CD4-positive, alpha-beta T cell treated with Interleukin-15 for 4 hours (primary cell): ENCODE results near the gene HGF.
"Not testable (repeated sequence)": the region's sequence is repeated elsewhere in the genome, so short reads cannot be mapped to it uniquely, and the experiment has no call there.

Source experiments
- DNase-seq: peaks from one replicate; pipeline ENCODE4 v3.0.0-alpha.2; 2020; ENCODE audit warnings: low spot score

Gene HGF

DNA sequence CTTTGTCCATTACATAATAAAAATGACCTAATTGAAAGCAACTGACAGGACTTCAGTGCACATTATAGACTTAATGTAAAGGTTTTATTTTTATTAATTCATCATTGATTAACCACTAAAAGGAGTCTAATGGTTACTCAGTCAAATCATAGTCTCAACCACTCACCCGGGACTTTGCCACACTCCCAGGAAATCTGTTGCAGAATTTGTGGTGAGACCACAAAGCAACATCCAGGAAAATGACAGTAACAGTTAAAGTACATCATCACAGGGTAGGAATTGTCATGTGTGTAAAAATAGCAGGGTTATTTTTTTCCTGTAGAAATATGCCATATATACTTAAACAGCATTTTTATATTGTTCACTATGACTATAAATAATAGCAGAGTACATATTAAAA lies 6.3 kb upstream of the HGF start:
- DNase-seq = no peak

DNA sequence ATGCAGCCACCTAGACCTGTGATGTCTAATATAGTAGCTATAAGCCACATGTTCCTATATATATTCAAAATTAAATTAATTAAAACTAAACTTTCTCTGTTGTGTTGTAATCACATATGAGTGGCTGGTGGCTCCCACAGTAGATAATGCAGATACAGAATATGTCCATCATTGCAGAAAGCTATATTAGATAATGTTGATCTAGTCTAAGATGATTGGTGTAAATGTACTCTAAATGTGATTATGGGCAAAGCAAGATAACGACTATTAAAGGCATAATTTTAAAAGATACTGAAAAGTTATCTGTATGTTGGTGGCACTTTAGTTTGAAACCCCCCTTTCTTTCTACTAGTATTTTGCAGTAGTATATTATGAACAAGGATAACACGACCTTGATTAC lies 5.7 kb upstream of the HGF start:
- DNase-seq = no peak

DNA sequence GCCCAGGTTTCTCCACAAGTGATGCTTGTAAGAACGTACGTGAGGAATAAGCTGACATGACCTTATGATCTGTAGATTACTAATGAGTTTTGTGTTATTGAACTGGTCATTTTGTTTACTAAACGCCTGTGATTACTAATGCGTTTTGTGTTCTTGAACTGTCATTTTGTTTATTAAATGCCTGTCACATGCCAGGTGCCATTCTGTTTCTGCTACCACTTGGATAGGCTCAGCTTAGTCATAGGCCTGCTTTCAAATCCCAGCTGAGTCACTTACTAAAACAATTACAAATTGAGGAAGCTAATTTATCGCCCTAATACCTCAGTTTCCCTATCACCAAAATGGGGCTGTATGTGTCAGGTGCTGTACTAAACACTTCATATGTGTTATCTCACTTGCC lies 4.7 kb upstream of the HGF start:
- no peak for DNase-seq

DNA sequence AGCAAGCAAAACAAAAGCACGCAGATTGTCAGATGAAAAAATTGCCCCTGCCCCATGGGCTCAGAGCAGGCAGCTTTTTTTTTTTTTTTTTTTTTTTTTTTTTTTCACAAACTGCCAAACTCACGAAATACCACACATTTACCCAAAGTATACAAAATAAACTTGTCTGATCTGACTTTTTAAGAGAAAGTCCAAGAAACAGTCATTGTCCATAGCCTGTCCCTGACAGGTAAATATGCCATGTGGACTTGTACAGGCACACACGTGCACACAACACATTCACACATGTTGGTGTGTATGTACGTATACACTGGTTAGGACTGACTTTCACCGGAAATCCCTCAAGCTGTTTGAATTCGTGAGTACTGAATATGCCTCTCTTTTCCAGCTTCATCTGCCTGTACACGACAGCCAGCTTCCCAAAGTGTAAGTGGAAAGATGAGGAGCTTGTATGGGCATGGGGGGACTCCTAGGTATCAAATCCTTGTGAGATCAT lies 929 bp upstream of the HGF start:
- DNase-seq = no peak

DNA sequence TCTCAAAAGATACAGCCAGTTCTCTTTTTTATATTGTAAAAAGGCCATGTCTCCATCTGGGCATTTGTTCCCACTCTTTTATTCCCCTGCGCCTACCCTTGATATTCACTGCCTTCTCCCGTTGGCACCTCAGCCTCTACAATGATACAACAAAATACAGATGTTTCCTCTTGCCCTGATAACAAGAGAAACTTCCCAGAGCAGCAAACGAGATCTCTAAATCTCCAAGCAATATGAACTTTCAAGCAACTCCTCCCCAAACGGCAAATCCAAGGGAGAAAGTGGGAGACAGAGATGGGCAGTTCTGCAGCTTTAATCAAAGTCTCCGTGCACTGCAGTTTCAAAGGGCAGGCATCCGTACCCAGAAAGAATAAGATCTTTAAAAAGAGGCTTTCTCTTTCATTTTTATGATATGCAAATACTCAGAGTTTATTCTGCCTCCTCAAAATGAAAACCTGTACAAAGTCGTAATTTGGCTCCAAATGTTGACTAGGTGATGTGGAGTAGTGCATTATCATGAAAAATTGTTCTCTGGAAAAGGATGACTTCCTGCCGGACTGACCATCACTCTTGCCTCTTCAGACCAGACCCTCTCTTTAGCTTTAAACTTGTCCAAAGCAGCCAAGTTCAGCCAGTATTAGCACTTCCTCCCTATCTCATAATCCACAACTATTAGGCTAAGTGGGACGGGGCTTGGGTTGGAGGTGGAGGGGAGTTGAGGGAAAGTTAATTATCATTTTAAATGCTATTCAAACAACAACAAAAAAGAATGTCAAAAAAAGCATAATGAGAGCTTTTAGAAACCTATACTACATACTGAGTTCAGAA lies 682 bp downstream of the HGF start:
- no peak for DNase-seq

DNA sequence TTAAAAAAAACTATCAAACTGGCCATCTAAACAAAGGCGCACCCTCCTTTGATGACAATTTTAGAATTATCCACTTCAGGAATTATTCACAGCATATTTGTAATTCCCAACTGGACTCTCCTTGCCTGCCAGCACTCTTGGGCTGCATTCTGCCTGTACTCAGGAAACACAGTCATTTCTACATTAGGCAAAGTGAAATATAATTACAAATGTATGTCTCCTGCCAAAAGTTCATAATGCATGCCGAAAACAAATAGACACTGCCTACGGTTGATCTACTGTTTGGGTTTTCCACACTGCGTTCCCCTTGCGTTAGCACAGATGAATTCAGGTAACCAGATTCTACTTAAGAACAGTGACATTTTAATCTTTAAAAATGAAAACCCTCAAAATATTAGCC lies 1.9 kb downstream of the HGF start:
- no peak for DNase-seq

DNA sequence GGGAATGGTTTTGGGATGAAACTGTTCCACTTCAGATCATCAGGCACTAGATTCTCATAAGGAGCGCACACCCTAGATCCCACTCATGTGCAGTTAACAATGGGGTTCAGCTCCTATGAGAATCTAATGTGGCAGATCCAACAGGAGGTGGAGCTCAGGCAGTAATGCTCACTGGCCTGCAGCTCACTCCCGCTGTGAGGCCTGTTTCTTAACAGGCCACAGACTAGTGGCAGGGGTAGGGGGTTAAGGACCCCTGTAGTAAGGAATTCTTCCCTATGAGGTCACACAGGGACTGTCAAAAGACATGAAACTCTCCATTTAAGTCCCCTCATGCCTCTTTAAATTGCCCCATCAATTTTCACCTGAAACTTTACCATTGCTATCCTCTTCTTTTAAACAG lies 8.0 kb downstream of the HGF start:
- DNase-seq = no peak

DNA sequence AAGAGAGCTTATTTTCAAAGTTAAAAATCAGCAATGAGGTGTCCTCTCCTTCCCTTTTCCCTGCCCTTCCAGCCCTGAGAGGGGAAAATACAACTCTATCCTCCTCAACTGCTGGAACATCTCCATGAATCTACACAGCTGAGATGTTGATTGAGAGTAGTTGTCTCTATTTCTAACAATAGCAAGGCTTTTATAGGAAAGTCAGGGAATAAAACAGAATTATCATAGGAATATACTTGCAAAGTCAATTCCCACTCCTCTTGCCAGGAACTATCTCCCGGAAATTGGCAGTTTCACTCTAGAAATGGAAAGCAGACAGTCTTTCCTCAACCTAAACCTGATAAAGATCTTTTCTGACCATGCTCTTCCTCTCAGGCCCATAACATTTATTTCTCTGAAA lies 8.8 kb downstream of the HGF start:
- DNase-seq = no peak

DNA sequence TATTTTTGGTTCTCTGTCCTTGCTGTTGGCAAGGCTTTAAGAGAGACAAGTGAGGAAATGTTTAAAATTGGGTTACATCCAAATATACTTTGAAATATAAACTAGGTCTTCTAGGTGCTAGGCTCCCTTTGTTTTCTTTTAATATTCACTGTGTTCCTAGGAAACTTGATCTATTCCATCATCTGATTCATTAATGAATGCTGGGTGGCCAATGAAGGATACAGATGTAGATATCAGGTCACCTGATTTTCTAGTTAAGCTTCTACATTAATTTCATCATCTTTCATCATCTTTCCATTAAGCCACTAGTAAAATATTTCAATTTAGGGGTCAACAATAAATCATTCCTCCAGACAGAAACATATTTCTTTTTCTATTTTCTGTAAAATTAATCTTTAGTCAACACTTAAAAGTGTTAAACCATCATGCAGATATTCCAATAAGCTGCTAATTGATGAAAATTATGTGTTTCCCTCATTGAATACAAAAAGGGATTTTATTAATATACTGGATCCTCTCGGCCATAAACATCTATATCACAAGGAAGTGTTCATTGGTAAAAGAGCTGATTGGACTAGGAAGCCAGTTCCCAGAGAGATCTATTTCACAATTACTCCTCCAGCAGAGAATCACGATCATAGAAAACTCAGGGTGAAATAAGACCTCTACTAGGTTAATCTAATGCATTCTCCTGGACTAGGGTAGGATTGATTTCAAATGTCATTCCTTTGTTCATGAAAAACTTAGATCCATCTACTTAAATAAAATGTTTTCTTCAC lies 14.7 kb downstream of the HGF start:
- DNase-seq = no peak

DNA sequence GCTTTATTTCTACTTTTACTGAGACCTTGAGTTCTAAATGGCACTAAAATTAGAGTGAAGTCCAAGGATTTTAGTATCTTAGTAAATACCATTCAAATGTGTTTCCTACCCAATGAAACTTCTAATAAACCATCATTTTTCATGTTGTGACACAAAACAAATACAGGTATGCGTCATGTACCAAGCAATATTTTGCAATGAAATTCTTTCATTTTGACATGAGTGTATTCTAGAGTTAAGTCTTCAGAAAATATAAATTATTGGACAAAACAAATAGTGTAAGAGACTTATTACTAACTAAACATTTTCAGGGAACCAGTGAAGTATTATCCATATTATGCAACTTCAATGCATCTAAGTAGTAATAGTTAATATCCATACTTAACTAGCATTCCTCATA lies 16.5 kb downstream of the HGF start:
- DNase-seq = no peak

DNA sequence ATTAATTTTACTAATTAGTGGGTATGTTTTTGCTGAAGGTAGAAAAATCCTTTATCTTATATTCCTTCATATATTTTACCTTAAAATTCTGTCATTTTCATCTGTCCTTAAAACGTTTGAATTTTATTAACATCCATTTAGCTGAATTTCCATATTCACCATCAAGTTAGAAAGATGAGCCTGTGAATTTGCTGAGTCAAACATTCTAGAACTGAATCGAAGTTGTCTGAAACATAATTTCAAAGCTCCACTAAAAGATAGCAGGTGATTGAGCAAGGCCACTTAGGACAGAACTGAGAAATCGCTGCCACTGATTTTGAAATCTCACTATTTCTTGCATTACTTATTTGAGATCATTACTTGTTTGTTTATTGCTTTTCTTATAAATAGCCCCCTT lies 17.5 kb downstream of the HGF start:
- no peak for DNase-seq

DNA sequence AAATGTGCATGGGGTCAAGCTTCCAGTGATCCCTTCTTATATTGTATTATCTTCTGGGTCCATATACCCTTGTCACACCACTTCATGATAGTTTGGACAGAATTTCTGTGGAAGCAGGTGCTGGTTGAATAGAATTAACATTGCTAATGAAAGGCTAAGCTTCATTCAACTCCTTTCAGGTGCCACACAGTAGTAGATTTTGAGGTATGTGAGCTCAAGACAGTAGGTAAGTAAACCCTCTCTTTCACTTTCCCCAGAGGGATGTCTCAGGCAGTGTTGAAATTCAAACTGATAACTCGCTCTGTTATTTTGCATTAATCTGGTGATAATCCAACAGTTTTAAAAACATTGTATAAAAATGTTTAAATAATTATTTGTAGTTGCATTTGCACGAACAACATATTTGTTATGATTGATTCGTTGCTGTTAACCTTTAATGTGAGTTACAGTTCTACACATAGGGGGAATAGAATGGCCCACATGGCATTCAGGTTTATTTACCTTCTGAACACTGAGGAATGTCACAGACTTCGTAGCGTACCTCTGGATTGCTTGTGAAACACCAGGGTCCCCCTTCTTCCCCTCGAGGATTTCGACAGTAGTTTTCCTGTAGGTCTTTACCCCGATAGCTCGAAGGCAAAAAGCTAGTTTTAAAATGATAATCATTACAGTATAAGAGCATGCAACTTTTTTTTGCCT lies 18.1 kb downstream of the HGF start:
- no peak for DNase-seq

DNA sequence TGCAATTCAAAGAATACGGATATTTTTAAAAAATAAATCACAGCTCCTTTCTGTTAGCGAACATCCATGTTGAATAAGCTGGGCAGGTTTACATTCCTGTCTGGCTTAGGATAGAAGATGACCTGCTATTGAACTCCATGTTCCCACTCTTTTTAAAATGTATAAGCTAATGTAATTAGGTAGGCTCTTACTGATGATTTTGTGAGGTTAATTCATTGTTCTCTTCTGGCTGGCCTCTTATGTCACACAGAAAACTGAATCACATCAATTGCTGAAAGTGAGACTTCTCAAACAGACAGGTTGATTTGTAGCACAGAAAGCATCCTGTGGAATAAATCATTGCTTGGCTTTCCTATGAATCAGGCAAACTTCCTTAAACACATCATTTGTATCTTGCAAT lies 24.2 kb downstream of the HGF start:
- DNase-seq = no peak

DNA sequence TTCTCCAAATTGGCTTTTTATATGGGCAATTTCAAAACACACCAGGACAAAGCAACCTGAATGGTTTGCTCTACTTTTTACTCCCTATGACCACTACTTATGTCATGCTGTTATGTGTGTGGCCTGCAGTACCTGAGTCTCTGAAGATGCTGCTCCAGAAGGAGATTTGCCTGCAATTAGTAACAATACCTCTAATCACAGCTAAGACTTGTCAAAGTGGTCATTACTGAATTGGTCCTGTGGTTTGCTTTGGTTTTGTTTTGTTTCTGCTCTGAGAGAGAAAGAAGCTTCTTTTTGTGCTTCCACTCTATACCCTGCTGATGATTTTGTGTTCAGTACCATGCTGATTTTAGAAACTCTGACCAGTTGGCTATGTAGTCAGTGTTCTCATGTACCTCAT lies 25.5 kb downstream of the HGF start:
- DNase-seq = no peak

DNA sequence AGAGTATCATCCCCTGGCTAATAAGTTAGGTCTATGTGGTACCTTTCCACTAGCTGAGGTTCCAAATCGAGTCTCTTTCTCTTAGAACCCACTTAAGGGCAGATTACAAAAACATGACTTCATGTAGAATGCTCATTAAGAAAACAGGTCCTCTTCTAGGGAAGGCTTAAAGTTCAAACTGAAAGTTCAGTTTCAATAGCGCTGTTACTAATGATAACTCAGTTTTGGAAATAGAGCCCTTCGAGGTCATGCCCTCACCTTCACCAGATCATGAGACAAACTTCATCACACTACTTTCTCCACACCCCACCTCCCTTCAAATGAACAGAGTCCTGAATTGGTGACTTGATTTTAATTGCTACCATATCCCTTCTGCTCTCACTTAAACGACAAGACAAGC lies 26.2 kb downstream of the HGF start:
- no peak for DNase-seq

DNA sequence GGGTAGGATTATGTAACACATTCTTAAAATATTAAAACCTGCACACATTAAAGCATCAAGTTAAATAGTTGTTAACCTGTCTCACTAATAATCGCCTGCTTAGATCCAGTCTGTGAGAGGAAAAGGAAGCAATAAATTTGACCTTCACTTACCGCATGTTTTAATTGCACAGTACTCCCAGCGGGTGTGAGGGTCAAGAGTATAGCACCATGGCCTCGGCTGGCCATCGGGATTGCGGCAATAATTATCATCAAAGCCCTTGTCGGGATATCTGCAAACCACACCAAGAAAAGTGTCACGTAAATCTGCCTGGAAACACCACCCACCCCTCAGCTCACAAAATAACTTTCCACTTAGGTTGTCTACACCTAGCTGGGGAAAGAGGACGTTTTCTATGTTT lies 26.6 kb downstream of the HGF start:
- DNase-seq = no peak

DNA sequence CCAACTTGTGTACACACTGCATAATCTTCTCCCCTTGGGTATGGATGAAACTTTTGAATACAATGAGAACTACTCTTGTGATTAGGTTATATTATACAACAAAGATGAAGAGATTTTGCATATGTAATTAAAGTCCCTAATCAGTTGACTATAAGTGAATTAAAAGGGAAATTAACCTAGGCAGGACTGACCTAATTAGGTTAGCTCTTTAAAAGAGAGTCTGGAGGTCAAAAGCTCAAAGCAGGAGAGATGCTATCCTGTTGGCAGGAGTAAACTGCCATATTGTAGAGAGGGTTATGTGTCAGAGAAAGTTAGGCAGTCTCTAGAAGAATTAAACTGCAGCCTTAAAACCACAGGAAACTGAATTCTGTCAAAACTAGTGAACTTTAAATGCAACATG lies 29.4 kb downstream of the HGF start:
- no peak for DNase-seq

DNA sequence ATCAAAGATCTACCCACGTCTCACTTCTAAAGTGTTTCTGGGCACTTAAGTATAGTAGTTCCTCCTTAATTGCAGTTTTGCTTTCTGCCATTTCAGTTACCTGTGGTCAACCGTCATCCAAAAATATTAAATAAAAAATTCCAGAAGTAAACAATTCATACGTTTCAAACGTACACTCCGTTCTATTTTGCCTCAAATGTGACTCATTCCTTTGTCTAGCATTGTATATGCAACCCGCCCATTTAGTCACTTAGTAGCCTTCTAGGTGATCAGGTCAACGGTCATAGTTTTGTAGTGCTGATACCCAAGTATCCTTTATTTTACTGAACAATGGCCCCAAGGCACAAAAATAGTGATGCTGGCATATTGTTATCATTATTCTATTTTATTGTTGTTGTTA lies 33.8 kb downstream of the HGF start:
- no peak for DNase-seq

DNA sequence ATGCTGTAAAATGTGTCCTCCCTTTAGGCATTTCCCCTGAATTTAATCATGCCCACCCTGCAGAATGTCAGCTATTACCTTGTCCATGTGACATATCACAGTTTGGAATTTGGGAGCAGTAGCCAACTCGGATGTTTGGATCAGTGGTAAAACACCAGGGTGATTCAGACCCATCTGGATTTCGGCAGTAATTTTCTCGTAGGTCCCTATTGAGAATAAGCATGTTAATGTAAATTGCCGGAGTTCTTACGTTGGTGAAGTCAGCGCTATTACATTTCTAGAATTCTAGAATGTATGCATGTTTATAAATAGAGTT lies 44.1 kb downstream of the HGF start:
- DNase-seq = no peak

DNA sequence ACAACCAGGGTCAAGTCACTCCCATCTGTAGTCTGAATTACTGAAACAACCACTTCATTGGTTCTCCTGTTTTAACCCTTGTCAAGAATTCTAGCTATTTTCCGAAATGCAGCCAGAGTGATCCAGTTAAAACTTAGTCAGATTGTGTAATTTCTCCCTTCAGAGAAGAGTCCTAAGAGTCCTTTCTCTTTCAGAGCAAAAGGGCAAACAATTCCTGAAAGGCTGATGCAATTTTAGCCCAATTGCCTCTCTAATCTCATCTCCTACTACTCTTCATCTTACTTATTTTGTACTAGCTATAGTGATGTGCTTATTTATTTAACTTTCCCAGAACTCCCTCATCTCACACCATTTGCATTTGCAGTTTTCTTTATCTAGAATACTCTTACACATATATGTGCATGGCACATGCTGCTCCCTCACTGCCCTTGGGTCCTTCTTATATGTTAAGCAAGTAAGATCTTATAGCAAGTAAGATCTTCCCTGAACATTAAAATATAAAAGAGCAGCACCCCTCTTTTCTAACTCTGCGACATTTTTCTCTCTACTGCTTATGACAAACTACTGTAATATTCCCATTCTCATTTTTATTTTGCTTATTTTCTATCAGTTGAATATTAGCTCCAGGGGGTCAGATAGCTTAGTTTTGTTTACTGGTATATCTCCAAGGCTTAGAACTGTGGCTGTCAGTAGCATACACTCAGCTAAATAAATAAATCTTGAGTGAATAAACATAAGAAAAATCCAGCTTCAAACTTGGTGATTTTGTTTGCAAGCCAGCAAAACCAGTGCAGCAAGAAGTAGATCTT lies 44.6 kb downstream of the HGF start:
- DNase-seq = no peak

DNA sequence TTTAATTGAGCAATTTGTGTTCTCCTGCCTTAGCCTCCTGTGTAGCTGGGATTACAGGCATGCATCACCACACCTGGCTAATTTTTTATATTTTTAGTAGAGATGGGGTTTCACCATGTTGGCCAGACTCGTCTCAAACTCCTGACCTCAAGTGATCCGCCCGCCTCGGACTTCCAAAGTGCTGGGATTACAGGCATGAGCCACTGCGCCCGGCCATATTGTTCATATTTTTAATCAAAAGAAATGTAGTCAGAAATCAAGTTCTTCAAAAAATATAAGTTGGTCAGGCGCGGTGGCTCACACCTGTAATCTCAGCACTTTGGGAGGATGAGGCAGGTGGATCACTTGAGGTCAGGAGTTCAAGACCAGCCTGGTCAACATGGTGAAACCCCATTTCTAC lies 47.6 kb downstream of the HGF start:
- not testable (repeated sequence) for DNase-seq

DNA sequence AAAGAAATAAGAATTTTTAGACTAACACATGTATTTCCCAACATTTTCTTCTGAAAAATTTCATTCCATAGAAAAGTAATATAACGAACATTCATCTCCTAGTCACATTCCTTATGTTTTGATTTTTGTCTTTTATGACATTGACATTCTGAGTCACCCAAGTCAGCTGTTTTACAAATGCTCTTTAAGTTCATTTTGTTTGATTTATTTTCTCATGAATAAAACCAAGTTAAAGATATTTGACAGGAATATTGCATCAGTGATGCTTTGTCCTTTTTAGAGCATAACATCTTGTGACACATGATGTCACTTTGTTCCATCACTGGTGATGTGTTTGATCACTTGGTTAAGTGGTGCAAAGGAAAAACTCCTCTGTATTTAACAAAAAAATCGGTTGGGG lies 48.4 kb downstream of the HGF start:
- no peak for DNase-seq
